Pancreas (tissue), 10 donors: ENCODE measurements around the gene NDOR1. TPM values are rescaled to one million over a fixed set of nuclear protein-coding genes. Genes with fewer than 3 reads are reported as not detected.

Experiments used
- ATAC-seq, 4 donors: fragments of 200-7000 bp; cut with Tn5 transposase; one replicate each; pipeline versions ENCODE4 v1.8.0 to v1.9.1; 2020; ENCODE audit warnings: mild to moderate bottlenecking in 4 of 4, moderate library complexity in 4 of 4
- DNase-seq, 6 donors: peaks; one replicate each; pipeline ENCODE4 v3.0.0-alpha.2; 2020
- FAIRE-seq: peaks from 2 replicates; lab custom pipeline; 2012; peaks lifted over from hg19 to GRCh38; lab: Jason Lieb, UNC
- H3K27ac ChIP-seq, 4 donors: fragments of 200-600 bp; sonication (generic); 1 replicate in 3 of 4; 2 replicates in 1 of 4; pipeline versions ENCODE4 v1.5.0 to v1.8.0; 2020
- H3K27me3 ChIP-seq, 4 donors: fragments of 200-600 bp; one replicate each; pipeline ENCODE4 v1.8.0; 2021
- H3K36me3 ChIP-seq, 3 donors: fragments of 200-600 bp; sonication (generic) in 1 of 3; one replicate each; pipeline versions ENCODE4 v1.5.0 to v1.8.0; 2020 to 2021
- H3K4me1 ChIP-seq, 3 donors: fragments of 200-600 bp; one replicate each; pipeline ENCODE4 v1.8.0; 2021
- H3K4me3 ChIP-seq, 4 donors: fragments of 200-600 bp; sonication (generic) in 2 of 4; one replicate each; pipeline versions ENCODE4 v1.5.0 to v1.8.0; 2020 to 2021
- H3K9me3 ChIP-seq, 4 donors: fragments of 200-600 bp; one replicate each; pipeline ENCODE4 v1.8.0; 2021
- WGBS, 2 donors: extraction: QIAGEN DNeasy Blood & Tissue Kit; methylation state at CpG; one replicate each; pipeline ENCODE4 v1.1.7; 2013; 5-methylcytosine and 5-hydroxymethylcytosine counted together
- intact Hi-C, 3 donors: fragments of 100-400 bp; cut with DNase I; formaldehyde crosslinking; loops; one replicate each; pipeline versions ENCODE4 v1.11.1 to v1.14.2; 2022
- polyA plus RNA-seq, 2 donors: library from polyadenylated mRNA; stranded (reverse); fragments of 200-250 nt; gene quantifications; one replicate each; pipeline ENCODE4 v1.2.3, GENCODE V29; 2013
- total RNA-seq, 6 donors: library from RNA; stranded (reverse); fragmentation: NEBNext Ultra II Directional in 4 of 6; extraction: Animal tissue kit (Norgen Biotek cat#: 25700) in 4 of 6; gene quantifications; one replicate each; pipeline versions ENCODE4 v1.2.1 to v1.2.4, GENCODE V29; 2021 to 2023
- TF ChIP-seq, protein P1 (sequence below), 4 donors: fragments of 200-600 bp; sonication (generic) in 3 of 4; IDR thresholded peaks; one replicate each; pipeline versions ENCODE4 v1.5.0 to v1.8.0; 2021; ENCODE audit warnings: antibody characterized with exemption in 4 of 4
- donor health status: healthy with polysubstance abuse.
- donor health status: DM: no; HTN: no; CAD: no; lungs with moderate emphysema.
- donor health status: DM: no; HTN: no; CAD: no.
- donor health status: control.
- donor health status: control.
- donor health status: Bipolar disorder and iron deficiency.
- donor health status: DM: yes; HTN: yes; CAD: no.
- donor health status: DM: no; HTN: no; CAD: no.
- donor health status: DM: no; HTN: no; CAD: no.
- donor health status: DM: yes; HTN: yes; CAD: no.

Gene NDOR1
- total and polyA plus RNA-seq, 8 donors, result 4.6 to 25.4 (median 6.8) TPM

DNA sequence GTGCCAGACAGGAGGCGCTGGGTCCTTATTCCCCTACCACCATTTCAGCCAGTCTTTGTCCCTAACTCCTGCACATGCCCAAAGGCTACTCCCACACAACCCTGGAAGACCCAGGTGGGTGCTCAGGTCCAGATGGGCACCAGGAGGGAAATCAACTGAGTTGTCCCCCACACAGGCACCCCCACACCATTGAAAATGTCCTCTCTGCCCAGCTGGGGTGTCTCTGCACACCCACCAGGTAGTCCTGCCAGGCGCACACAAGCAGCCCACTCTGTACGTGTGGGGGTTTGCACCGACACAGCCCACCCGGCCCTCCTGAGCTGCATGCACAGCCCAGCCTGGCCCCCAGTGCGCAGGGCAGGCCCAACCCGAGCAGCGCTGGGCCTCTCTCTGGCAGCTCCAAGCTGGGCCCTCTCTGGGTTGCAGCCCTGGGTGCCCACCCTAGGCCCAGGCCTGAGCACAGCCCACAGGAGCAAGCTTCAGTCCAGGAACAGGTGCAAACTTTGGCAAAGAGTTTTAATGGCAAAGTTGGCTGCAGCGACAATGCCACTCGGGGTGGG is 14.3 kb downstream of the NDOR1 start:
- Histone ChIP-seq H3K4me3 (no peak overlapping the region), H3K27me3 (no peaks in the 10 kb centered on the region), H3K36me3 (no peaks in the 10 kb centered on the region), H3K9me3 (no peaks in the 10 kb centered on the region), H3K4me1 (peaks cover 6 to 12% (median 7%) of the 10 kb centered on the region in 3 donors), H3K27ac (no peak overlapping the region)
- FAIRE-seq (no peak), DNase-seq (peak in 1 of 6 donors; percentile 49), ATAC-seq (no peak)
- WGBS, 2 donors, result 89 to 92% methylated on average over 10 of the region's 10 CpGs
- TF ChIP-seq, protein P1, sequence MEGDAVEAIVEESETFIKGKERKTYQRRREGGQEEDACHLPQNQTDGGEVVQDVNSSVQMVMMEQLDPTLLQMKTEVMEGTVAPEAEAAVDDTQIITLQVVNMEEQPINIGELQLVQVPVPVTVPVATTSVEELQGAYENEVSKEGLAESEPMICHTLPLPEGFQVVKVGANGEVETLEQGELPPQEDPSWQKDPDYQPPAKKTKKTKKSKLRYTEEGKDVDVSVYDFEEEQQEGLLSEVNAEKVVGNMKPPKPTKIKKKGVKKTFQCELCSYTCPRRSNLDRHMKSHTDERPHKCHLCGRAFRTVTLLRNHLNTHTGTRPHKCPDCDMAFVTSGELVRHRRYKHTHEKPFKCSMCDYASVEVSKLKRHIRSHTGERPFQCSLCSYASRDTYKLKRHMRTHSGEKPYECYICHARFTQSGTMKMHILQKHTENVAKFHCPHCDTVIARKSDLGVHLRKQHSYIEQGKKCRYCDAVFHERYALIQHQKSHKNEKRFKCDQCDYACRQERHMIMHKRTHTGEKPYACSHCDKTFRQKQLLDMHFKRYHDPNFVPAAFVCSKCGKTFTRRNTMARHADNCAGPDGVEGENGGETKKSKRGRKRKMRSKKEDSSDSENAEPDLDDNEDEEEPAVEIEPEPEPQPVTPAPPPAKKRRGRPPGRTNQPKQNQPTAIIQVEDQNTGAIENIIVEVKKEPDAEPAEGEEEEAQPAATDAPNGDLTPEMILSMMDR (IDR thresholded peaks at IDR 0.05), result no peak
- intact Hi-C loops, result no loop called here

DNA sequence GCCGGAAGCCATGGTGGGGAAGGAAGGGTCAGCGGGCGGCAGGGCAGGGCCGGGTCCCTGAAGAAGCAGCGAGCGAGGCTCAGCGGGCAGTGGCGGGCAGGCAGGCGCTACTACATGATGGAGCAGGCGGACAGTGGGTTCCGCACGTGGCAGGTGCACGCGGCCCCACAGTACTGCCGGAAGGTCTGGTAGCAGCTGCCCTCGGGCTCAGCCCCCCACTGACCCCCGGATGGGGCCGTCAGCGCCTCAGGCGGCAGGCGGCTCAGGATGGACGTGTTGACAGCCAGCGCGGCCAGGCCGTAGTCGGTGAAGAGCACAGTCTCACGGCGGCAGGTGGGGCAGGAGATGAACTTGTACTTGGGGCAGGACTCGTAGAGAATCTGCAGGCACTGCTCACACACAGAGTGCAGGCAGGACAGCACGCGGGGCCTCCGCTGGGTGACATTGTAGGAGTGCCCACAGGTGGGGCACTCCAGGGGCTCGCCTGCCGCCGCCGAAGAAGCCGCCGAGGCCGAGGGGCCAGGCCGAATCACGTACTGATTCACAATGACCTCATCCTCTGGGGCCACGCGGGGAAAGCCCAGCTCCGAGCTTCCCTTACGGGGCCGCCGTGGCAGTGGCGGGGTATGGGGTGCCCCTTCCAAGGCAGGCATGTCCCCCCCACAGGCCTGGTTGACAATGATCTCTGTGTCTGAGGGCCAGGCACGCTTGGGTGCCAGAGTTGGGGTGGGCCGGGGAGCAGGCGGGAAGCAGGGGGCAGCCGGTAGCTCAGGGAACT is 15.0 kb downstream of the NDOR1 start:
- ATAC-seq (no peak), DNase-seq (peak in 1 of 6 donors; percentile 54), FAIRE-seq (no peak)
- Histone ChIP-seq H3K4me1 (peaks cover 6 to 12% (median 7%) of the 10 kb centered on the region in 3 donors), H3K9me3 (no peaks in the 10 kb centered on the region), H3K27ac (no peak overlapping the region), H3K4me3 (no peak overlapping the region), H3K27me3 (no peaks in the 10 kb centered on the region), H3K36me3 (no peaks in the 10 kb centered on the region)
- intact Hi-C loops, result no loop called here
- 93% methylated on average over 51 to 52 of the region's 52 CpGs for WGBS, 2 donors
- TF ChIP-seq, protein P1 (IDR thresholded peaks at IDR 0.05), result no peak

DNA sequence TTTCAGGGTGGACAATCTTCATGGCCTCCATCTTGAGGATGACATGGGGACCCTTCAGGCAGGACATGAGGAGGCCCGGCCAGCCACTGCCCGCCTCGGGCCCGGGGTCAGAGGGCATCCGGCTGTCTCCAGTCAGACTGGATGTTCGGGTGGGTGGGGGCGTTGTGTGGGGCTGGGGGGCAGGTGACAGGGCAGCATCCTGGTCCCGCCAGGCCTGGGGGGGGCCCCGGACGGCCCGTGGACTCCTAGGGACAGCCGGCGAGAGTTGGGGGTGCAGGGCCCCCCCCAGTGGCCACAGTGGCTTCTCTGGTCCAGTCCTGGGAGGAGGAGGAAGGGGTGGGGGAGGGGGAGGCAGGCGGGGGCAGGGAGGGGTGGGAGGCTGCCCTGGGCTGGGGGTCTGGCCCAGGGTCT is 15.6 kb downstream of the NDOR1 start:
- Histone ChIP-seq H3K4me1 (peaks cover 6 to 12% (median 7%) of the 10 kb centered on the region in 3 donors), H3K36me3 (no peaks in the 10 kb centered on the region), H3K4me3 (peak overlapping the region in 2 of 4 donors; percentile 48), H3K27ac (no peak overlapping the region), H3K27me3 (no peaks in the 10 kb centered on the region), H3K9me3 (no peaks in the 10 kb centered on the region)
- FAIRE-seq (no peak), ATAC-seq (no peak), DNase-seq (peak in 1 of 6 donors; percentile 31)
- TF ChIP-seq, protein P1 (IDR thresholded peaks at IDR 0.05), result no peak
- intact Hi-C loops, result no loop called here
- WGBS, 2 donors, result 84% methylated on average over 14 of the region's 14 CpGs

DNA sequence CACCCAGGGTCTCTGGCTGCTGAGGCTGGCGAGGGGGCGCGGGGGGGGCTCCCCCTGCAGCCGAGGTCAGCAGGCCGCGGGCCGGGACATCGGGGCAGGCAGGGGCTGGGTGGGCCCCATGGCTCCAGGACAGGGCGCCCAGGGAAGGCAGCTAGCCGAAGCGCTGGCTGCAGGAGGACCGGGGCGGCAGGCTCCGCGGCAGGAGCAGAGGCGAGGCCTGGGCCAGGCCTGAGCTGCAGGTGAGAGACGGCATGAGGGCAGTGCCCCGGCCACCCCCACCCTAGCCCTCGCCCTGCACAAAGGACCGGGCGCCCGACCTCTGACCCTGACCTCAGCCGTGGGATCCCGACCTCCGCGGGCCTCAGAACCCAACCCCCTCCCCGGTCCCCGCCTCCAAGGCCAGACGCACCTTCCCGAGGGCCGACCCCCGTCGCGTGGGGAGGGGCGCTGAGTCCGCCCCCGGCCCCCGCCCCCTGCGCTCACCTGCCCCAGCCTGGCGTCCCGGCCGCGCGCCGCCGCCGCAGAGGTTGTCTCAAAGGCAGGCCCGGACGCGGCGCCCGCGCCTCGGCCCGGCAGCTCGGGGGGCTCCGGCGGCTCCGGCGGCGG is 16.1 kb downstream of the NDOR1 start:
- Histone ChIP-seq H3K4me3 (peak overlapping the region in 3 of 4 donors; percentile 18 to 48 (median 48)), H3K4me1 (peaks cover 6 to 12% (median 7%) of the 10 kb centered on the region in 3 donors)
- ATAC-seq, result no peak

More for the DNA sequence above, 16.1 kb downstream of the NDOR1 start:
- FAIRE-seq (no peak), DNase-seq (peak in 4 of 6 donors; percentile 43 to 71 (median 48))
- intact Hi-C loops, result no loop called here
- H3K36me3 ChIP-seq, result no peaks in the 10 kb centered on the region
- peak overlapping the region in 2 of 4 donors; percentile 8 to 19 for H3K27ac ChIP-seq
- no peaks in the 10 kb centered on the region for H3K27me3 ChIP-seq
- TF ChIP-seq, protein P1 (IDR thresholded peaks at IDR 0.05), result no peak
- no peaks in the 10 kb centered on the region for H3K9me3 ChIP-seq
- WGBS, 2 donors, result 5 to 9% methylated on average over 31 to 61 of the region's 61 CpGs
